Heart left ventricle (tissue), 16 donors: ENCODE results near the gene ACAN. TPM values are rescaled to one million over a fixed set of nuclear protein-coding genes. Genes with fewer than 3 reads are reported as not detected.
A peak's percentile ranks its signal among the peaks of the same experiment; 100 is the strongest.

ENCODE experiments used
- ATAC-seq, 4 donors: fragments of 200-7000 bp; cut with Tn5 transposase; one replicate each; pipeline ENCODE4 v1.9.1; 2020 to 2022; ENCODE audit warnings: moderate library complexity in 4 of 4, mild to moderate bottlenecking in 3 of 4, moderate number of reproducible peaks in 1 of 4
- DNase-seq, 5 donors: peaks; one replicate each; pipeline ENCODE4 v3.0.0-alpha.2; 2020
- H3K27ac ChIP-seq, 12 donors: fragments of 200-600 bp; sonication (generic) in 4 of 12; one replicate each; pipeline versions ENCODE4 v1.5.0 to v1.8.0; 2016 to 2022; ENCODE audit warnings: mild to moderate bottlenecking in 2 of 12
- H3K27me3 ChIP-seq, 9 donors: fragments of 200-600 bp; sonication (generic) in 2 of 9; one replicate each; pipeline versions ENCODE4 v1.5.1 to v1.8.0; 2016 to 2022; ENCODE audit warnings: mild to moderate bottlenecking in 3 of 9
- H3K36me3 ChIP-seq, 9 donors: fragments of 200-600 bp; sonication (generic) in 2 of 9; one replicate each; pipeline versions ENCODE4 v1.5.0 to v1.8.0; 2018 to 2022; ENCODE audit warnings: mild to moderate bottlenecking in 2 of 9
- H3K4me1 ChIP-seq, 12 donors: fragments of 200-600 bp; sonication (generic) in 4 of 12; one replicate each; pipeline versions ENCODE4 v1.5.0 to v1.8.0; 2016 to 2022; ENCODE audit warnings: mild to moderate bottlenecking in 3 of 12
- H3K4me3 ChIP-seq, 12 donors: fragments of 200-600 bp; sonication (generic) in 4 of 12; one replicate each; pipeline versions ENCODE4 v1.5.0 to v1.8.0; 2017 to 2022; ENCODE audit warnings: mild to moderate bottlenecking in 9 of 12, moderate library complexity in 4 of 12
- H3K9me3 ChIP-seq, 12 donors: fragments of 200-600 bp; sonication (generic) in 4 of 12; one replicate each; pipeline versions ENCODE4 v1.5.0 to v1.8.0; 2016 to 2022; ENCODE audit warnings: mild to moderate bottlenecking in 1 of 12
- CTCF ChIP-seq, 12 donors: fragments of 200-600 bp; sonication (generic) in 4 of 12; IDR thresholded peaks; one replicate each; pipeline versions ENCODE4 v1.5.0 to v1.8.0; 2018 to 2022; ENCODE audit warnings: antibody characterized with exemption in 12 of 12, mild to moderate bottlenecking in 5 of 12
- POLR2A ChIP-seq, 2 donors: fragments of 450-650 bp; IDR thresholded peaks; one replicate each; pipeline ENCODE4 v1.6.1; 2017; ENCODE audit warnings: antibody characterized with exemption in 2 of 2, mild to moderate bottlenecking in 2 of 2, moderate library complexity in 2 of 2
- WGBS, 4 donors: extraction: QIAGEN DNeasy Blood & Tissue Kit in 2 of 4; methylation state at CpG; one replicate each; pipeline versions ENCODE4 v1.1.5 to v1.1.7; 2013 to 2018; 5-methylcytosine and 5-hydroxymethylcytosine counted together
- intact Hi-C, 10 donors: fragments of 100-400 bp; cut with DNase I; formaldehyde crosslinking; loops; one replicate each; pipeline versions ENCODE4 v1.11.1 to v1.14.2; 2022
- polyA plus RNA-seq, 2 donors: library from polyadenylated mRNA; stranded (reverse); fragments of 200-250 nt; gene quantifications; one replicate each; pipeline ENCODE4 v1.2.3, GENCODE V29; 2013
- total RNA-seq, 9 donors: library from RNA; depleted of rRNA in 2 of 9; stranded (reverse); fragments of >200 nt in 2 of 9; fragmentation: NEBNext Ultra II Directional in 3 of 9; extraction: Animal tissue kit (Norgen Biotek cat#: 25700) in 3 of 9; gene quantifications; one replicate each; pipeline versions ENCODE4 v1.1.0 to v1.2.4, GENCODE V29; 2016 to 2023
- donor health status: ischemic (EF 13 %, LVEDD 7.1; RV severe dilation, severe dysfunction).
- donor health status: healthy with polysubstance abuse.
- donor health status: DM: no; HTN: yes; CAD: no.
- donor health status: DM: no; HTN: no; CAD: no.
- donor health status: ischemic (EF 25% LVEDD 6.9; RV normal size, moderate dysfunction).
- donor health status: ischemic (EF 25% LVEDD 5.7; RV mildly dilated, moderate dysfunction).
- donor health status: healthy.
- donor health status: DM: yes; HTN: yes; CAD: no.
- donor health status: ischemic (EF 35%, LVEDD 5.7; RV mildly dilated, moderate dysfunction).
- donor health status: nonischemic (EF 11% LVEDD 7.7; RV severe dilation, severe dysfunction).
- donor health status: DM: yes; HTN: yes; CAD: no.
- donor health status: PGD.
- donor health status: ischemic (EF 29% LVEDD 5.4; RV normal size, mild dysfunction).
- donor health status: nonischemic (EF 23%, LVEDD 6.1; RV moderate dilation, normal function).

The ACAN gene
- total and polyA plus RNA-seq, 11 donors = 0.02 to 1.2 (median 0.17) TPM; not detected in 1

GRCh38 chr15:88905576-88905975 is 102.3 kb downstream of the ACAN start:
- no peak for ATAC-seq
- H3K4me1 ChIP-seq = peaks cover 3 to 80% (median 64%) of the 10 kb centered on the region in 12 donors
- WGBS, 4 donors = 73 to 89% (median 82%) methylated on average over 4 to 11 of the region's 11 CpGs
- H3K27me3 ChIP-seq = no peaks in the 10 kb centered on the region
- intact Hi-C loops = loop anchor here (2.0 to 10.0 kb wide), 10 partner anchors 97 to 277 kb away; no protein-coding TSS in a partner anchor
- TF ChIP-seq POLR2A (IDR thresholded peaks at IDR 0.05) = no peak
- no peak for TF ChIP-seq CTCF (IDR thresholded peaks at IDR 0.05)
- peaks cover 0 to 92% (median 72%) of the 10 kb centered on the region in 9 donors for H3K36me3 ChIP-seq
- no peak overlapping the region for H3K4me3 ChIP-seq
- H3K9me3 ChIP-seq = no peaks in the 10 kb centered on the region
- no peak for DNase-seq
- peak overlapping the region in 11 of 12 donors; percentile 0 to 68 (median 40) for H3K27ac ChIP-seq

DNA sequence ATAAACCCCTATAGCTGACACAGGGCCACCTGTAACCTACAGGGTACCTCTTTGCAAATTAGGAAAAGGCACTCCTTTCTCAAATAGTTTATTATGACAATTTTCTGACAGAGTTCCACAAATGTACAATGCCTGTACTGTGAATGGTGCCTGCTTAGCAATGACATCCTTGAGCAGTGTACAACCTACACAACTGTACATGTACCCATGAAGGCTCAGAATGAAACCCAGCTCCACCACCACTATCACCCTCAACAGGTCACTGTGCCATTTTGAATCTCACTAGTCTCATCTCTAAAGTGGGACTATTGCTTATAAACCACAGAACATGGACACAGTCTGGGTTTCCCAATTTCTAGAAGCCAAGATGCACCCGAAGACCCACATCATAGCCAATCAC is 102.9 kb downstream of the ACAN start:
- DNase-seq (no peak), ATAC-seq (no peak)
- Histone ChIP-seq H3K36me3 (peaks cover 0 to 90% (median 71%) of the 10 kb centered on the region in 9 donors), H3K4me1 (peaks cover 3 to 85% (median 68%) of the 10 kb centered on the region in 12 donors), H3K27ac (peak overlapping the region in 4 of 12 donors; percentile 38 to 45 (median 42)), H3K4me3 (no peak overlapping the region), H3K27me3 (no peaks in the 10 kb centered on the region), H3K9me3 (no peaks in the 10 kb centered on the region)
- 98 to 100% (median 100%) methylated on average over 1 of the region's 1 CpG for WGBS, 4 donors
- TF ChIP-seq POLR2A (IDR thresholded peaks at IDR 0.05) (no peak), CTCF (IDR thresholded peaks at IDR 0.05) (no peak)
- intact Hi-C loops = loop anchor here in 6 of 10 donors (5.0 to 10.0 kb wide), 5 partner anchors 96 to 276 kb away; no protein-coding TSS in a partner anchor

GRCh38 chr15:88906551-88906950 is 103.3 kb downstream of the ACAN start:
- no peaks in the 10 kb centered on the region for H3K27me3 ChIP-seq
- H3K4me3 ChIP-seq = no peak overlapping the region
- 95 to 100% (median 96%) methylated on average over 7 of the region's 7 CpGs for WGBS, 4 donors
- TF ChIP-seq CTCF (IDR thresholded peaks at IDR 0.05) = no peak
- no peak for TF ChIP-seq POLR2A (IDR thresholded peaks at IDR 0.05)
- H3K36me3 ChIP-seq = peaks cover 0 to 86% (median 67%) of the 10 kb centered on the region in 9 donors
- no peak for DNase-seq
- H3K9me3 ChIP-seq = no peaks in the 10 kb centered on the region
- H3K4me1 ChIP-seq = peaks cover 3 to 86% (median 71%) of the 10 kb centered on the region in 12 donors
- intact Hi-C loops = loop anchor here in 6 of 10 donors (5.0 to 10.0 kb wide), 5 partner anchors 96 to 276 kb away; no protein-coding TSS in a partner anchor
- no peak for ATAC-seq
- peak overlapping the region in 7 of 12 donors; percentile 25 to 98 (median 62) for H3K27ac ChIP-seq

DNA sequence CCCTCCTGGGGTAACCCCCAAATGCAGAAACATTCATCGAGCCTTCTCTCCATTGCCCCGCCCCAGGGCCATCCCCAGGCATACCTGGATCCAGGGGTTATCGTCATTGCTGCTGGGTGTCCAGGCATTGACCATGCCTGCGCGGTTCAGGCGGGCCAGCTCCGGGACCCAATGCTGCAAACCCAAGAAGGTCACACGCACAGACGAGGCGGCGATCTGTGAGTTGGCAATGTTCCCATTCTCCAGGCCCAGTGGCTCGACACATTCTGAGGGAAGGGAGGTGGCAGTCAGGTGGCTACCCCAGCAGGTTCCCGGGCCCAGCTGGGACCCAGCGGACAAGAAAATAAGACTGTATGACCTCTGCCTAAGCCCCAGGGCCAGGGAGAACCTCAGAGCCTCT is 103.9 kb downstream of the ACAN start:
- peak overlapping the region in 10 of 12 donors; percentile 25 to 98 (median 60) for H3K27ac ChIP-seq
- H3K27me3 ChIP-seq = no peaks in the 10 kb centered on the region
- 45 to 67% (median 61%) methylated on average over 14 of the region's 14 CpGs for WGBS, 4 donors
- H3K9me3 ChIP-seq = no peaks in the 10 kb centered on the region
- ATAC-seq (peak in 2 of 4 donors; percentile 1 to 7), DNase-seq (peak in 1 of 5 donors; percentile 40)
- peaks cover 0 to 81% (median 62%) of the 10 kb centered on the region in 9 donors for H3K36me3 ChIP-seq
- no peak overlapping the region for H3K4me3 ChIP-seq
- TF ChIP-seq POLR2A (IDR thresholded peaks at IDR 0.05) = no peak
- intact Hi-C loops = loop anchor here in 6 of 10 donors (5.0 to 10.0 kb wide), 5 partner anchors 95 to 275 kb away; no protein-coding TSS in a partner anchor
- H3K4me1 ChIP-seq = peaks cover 3 to 90% (median 73%) of the 10 kb centered on the region in 12 donors
